HG02610 (cell line): Measurements from ENCODE around the gene SEZ6.

Source experiments
- ATAC-seq: cut with Tn5 transposase; IDR thresholded peaks from one replicate; pipeline ENCODE4 v1.9.1; 2021; ENCODE audit warnings: mild to moderate bottlenecking, moderate library complexity; ENCODE audit not compliant: unreplicated experiment

SEZ6 gene

GRCh38 chr17:28908640-28909167 is 97.1 kb downstream of the SEZ6 start:
- no peak for ATAC-seq

- ATAC-seq = no peak
Observed at GRCh38 chr17:28907709-28908475, 97.9 kb downstream of the SEZ6 start.

GRCh38 chr17:28906706-28907438 is 99.0 kb downstream of the SEZ6 start:
- no peak for ATAC-seq

GRCh38 chr17:28906276-28906675 is 99.6 kb downstream of the SEZ6 start:
- ATAC-seq = no peak
